Anterior cingulate cortex (tissue), 58 donors: ENCODE results near the gene NCOA1.
A peak's percentile ranks its signal among the peaks of the same experiment; 100 is the strongest.
"Not testable (repeated sequence)": the region's sequence is repeated elsewhere in the genome, so short reads cannot be mapped to it uniquely, and the experiment has no call there.

ENCODE experiments used
- DNase-seq, 58 donors: peaks; one replicate each; lab custom pipeline; 2025; lab: John Stamatoyannopoulos, UW

NCOA1 gene

GRCh38 chr2:24675338-24675737 lies 184.3 kb downstream of the NCOA1 start:
- no peak for DNase-seq

- DNase-seq: no peak
Observed at GRCh38 chr2:24676493-24676892, 185.4 kb downstream of the NCOA1 start.

GRCh38 chr2:24678066-24678465 lies 187.0 kb downstream of the NCOA1 start:
- not testable (repeated sequence) for DNase-seq

GRCh38 chr2:24680196-24680595 lies 189.1 kb downstream of the NCOA1 start:
- DNase-seq: no peak

GRCh38 chr2:24682304-24682703 lies 191.2 kb downstream of the NCOA1 start:
- DNase-seq: no peak

- DNase-seq: no peak
Observed at GRCh38 chr2:24683408-24683807, 192.4 kb downstream of the NCOA1 start.

GRCh38 chr2:24690524-24690923 lies 199.5 kb downstream of the NCOA1 start:
- DNase-seq: no peak

- DNase-seq: no peak
Observed at GRCh38 chr2:24691806-24692205, 200.8 kb downstream of the NCOA1 start.

GRCh38 chr2:24697792-24698191 lies 206.7 kb downstream of the NCOA1 start:
- DNase-seq: no peak

GRCh38 chr2:24702800-24703199 lies 211.7 kb downstream of the NCOA1 start:
- no peak for DNase-seq

- no peak for DNase-seq
Observed at GRCh38 chr2:24704692-24705091, 213.6 kb downstream of the NCOA1 start.

GRCh38 chr2:24707143-24707542 lies 216.1 kb downstream of the NCOA1 start:
- peak in 5 of 58 donors; percentile 2 to 18 (median 10) for DNase-seq

- no peak for DNase-seq
Observed at GRCh38 chr2:24708537-24709152, 217.6 kb downstream of the NCOA1 start.

- no peak for DNase-seq
Observed at GRCh38 chr2:24710806-24711205, 219.8 kb downstream of the NCOA1 start.

- DNase-seq: no peak
Observed at GRCh38 chr2:24711865-24712264, 220.8 kb downstream of the NCOA1 start.

GRCh38 chr2:24712296-24712695 lies 221.2 kb downstream of the NCOA1 start:
- DNase-seq: no peak

- no peak for DNase-seq
Observed at GRCh38 chr2:24717263-24717951, 226.4 kb downstream of the NCOA1 start.

GRCh38 chr2:24720310-24720709 lies 229.3 kb downstream of the NCOA1 start:
- no peak for DNase-seq

GRCh38 chr2:24721470-24721869 lies 230.4 kb downstream of the NCOA1 start:
- DNase-seq: peak in 57 of 58 donors; percentile 11 to 94 (median 75)

- no peak for DNase-seq
Observed at GRCh38 chr2:24722141-24722790, 231.2 kb downstream of the NCOA1 start.

GRCh38 chr2:24723191-24723590 lies 232.1 kb downstream of the NCOA1 start:
- no peak for DNase-seq

- no peak for DNase-seq
Observed at GRCh38 chr2:24723665-24724064, 232.6 kb downstream of the NCOA1 start.
